Suprapubic skin (tissue), 4 donors: Measurements from ENCODE around the gene AHI1. TPM values are rescaled to one million over a fixed set of nuclear protein-coding genes. Genes with fewer than 3 reads are reported as not detected.

Source experiments
- DNase-seq, 2 donors: peaks; one replicate each; pipeline ENCODE4 v3.0.0-alpha.2; 2019; ENCODE audit warnings: low spot score in 2 of 2
- H3K27ac ChIP-seq: fragments of 200-600 bp; sonication (generic); one replicate; pipeline ENCODE4 v1.5.1; 2019
- H3K27me3 ChIP-seq: fragments of 200-600 bp; sonication (generic); one replicate; pipeline ENCODE4 v1.5.1; 2019
- H3K36me3 ChIP-seq: fragments of 200-600 bp; sonication (generic); one replicate; pipeline ENCODE4 v1.5.1; 2019
- H3K4me1 ChIP-seq: fragments of 200-600 bp; sonication (generic); one replicate; pipeline ENCODE4 v1.5.1; 2019
- H3K4me3 ChIP-seq: fragments of 200-600 bp; sonication (generic); one replicate; pipeline ENCODE4 v1.5.1; 2019; ENCODE audit warnings: mild to moderate bottlenecking
- H3K9me3 ChIP-seq: fragments of 200-600 bp; sonication (generic); one replicate; pipeline ENCODE4 v1.5.1; 2019
- CTCF ChIP-seq, 2 donors: fragments of 200-600 bp in 1 of 2; fragments of 450-650 bp in 1 of 2; sonication (generic) in 1 of 2; IDR thresholded peaks; one replicate each; pipeline ENCODE4 v1.5.1; 2016 to 2019; ENCODE audit warnings: antibody characterized with exemption in 2 of 2, mild to moderate bottlenecking in 1 of 2, moderate library complexity in 1 of 2
- EP300 ChIP-seq: sonication (generic); formaldehyde crosslinking; IDR thresholded peaks from one replicate; pipeline ENCODE4 v1.6.1; 2017; ENCODE audit warnings: antibody characterized with exemption
- POLR2A ChIP-seq, 2 donors: fragments of 450-650 bp; IDR thresholded peaks; one replicate each; pipeline ENCODE4 v1.6.1; 2017; ENCODE audit warnings: antibody characterized with exemption in 2 of 2, mild to moderate bottlenecking in 2 of 2, moderate library complexity in 2 of 2
- POLR2AphosphoS5 ChIP-seq, 3 donors: sonication (generic); formaldehyde crosslinking; IDR thresholded peaks; one replicate each; pipeline ENCODE4 v1.6.1; 2017; ENCODE audit warnings: antibody characterized with exemption in 3 of 3
- WGBS: methylation state at CpG from one replicate; pipeline ENCODE4 v1.1.5; 2018; 5-methylcytosine and 5-hydroxymethylcytosine counted together
- total RNA-seq, 4 donors: library from RNA; depleted of rRNA; stranded (reverse); fragments of >200 nt; gene quantifications; one replicate each; pipeline ENCODE4 v1.1.0, GENCODE V29; 2016

AHI1 gene
- total RNA-seq, 4 donors from 2014 or later = 12.1 to 53.6 (median 19.2) TPM

GRCh38 chr6:135426833-135427232, 70.7 kb downstream of the AHI1 start:
- no peak for DNase-seq
- Histone ChIP-seq H3K27me3 (no peaks in the 10 kb centered on the region), H3K36me3 (no peaks in the 10 kb centered on the region), H3K4me1 (no peaks in the 10 kb centered on the region), H3K27ac (no peak overlapping the region), H3K9me3 (no peaks in the 10 kb centered on the region), H3K4me3 (no peak overlapping the region)
- no peak for TF ChIP-seq POLR2A (IDR thresholded peaks at IDR 0.05)
- no peak for TF ChIP-seq EP300
- no peak for TF ChIP-seq CTCF (IDR thresholded peaks at IDR 0.05)
- TF ChIP-seq POLR2AphosphoS5 (IDR thresholded peaks at IDR 0.05) = no peak
- WGBS = 93% methylated on average over 1 of the region's 1 CpG

GRCh38 chr6:135424385-135424784, 73.2 kb downstream of the AHI1 start:
- no peak for DNase-seq
- no peak for TF ChIP-seq POLR2A (IDR thresholded peaks at IDR 0.05)
- TF ChIP-seq EP300 = no peak
- no peak for TF ChIP-seq POLR2AphosphoS5 (IDR thresholded peaks at IDR 0.05)
- H3K9me3 ChIP-seq = no peaks in the 10 kb centered on the region
- no peaks in the 10 kb centered on the region for H3K36me3 ChIP-seq
- no peak overlapping the region for H3K27ac ChIP-seq
- H3K27me3 ChIP-seq = no peaks in the 10 kb centered on the region
- no peaks in the 10 kb centered on the region for H3K4me1 ChIP-seq
- WGBS = 86% methylated on average over 1 of the region's 1 CpG
- no peak overlapping the region for H3K4me3 ChIP-seq

GRCh38 chr6:135423649-135424128, 73.9 kb downstream of the AHI1 start:
- TF ChIP-seq CTCF (IDR thresholded peaks at IDR 0.05) (peak; percentile 20 to 59), EP300 (no peak), POLR2AphosphoS5 (IDR thresholded peaks at IDR 0.05) (no peak), POLR2A (IDR thresholded peaks at IDR 0.05) (no peak)
- Histone ChIP-seq H3K36me3 (no peaks in the 10 kb centered on the region), H3K27ac (no peak overlapping the region), H3K9me3 (no peaks in the 10 kb centered on the region), H3K27me3 (no peaks in the 10 kb centered on the region), H3K4me1 (no peaks in the 10 kb centered on the region), H3K4me3 (no peak overlapping the region)
- WGBS = 21% methylated on average over 2 of the region's 2 CpGs
- DNase-seq = no peak

GRCh38 chr6:135419162-135419561, 78.4 kb downstream of the AHI1 start:
- WGBS = 74% methylated on average over 2 of the region's 2 CpGs
- no peaks in the 10 kb centered on the region for H3K4me1 ChIP-seq
- no peaks in the 10 kb centered on the region for H3K36me3 ChIP-seq
- H3K4me3 ChIP-seq = no peak overlapping the region
- H3K27me3 ChIP-seq = no peaks in the 10 kb centered on the region
- TF ChIP-seq POLR2AphosphoS5 (IDR thresholded peaks at IDR 0.05) (no peak), POLR2A (IDR thresholded peaks at IDR 0.05) (no peak), EP300 (no peak), CTCF (IDR thresholded peaks at IDR 0.05) (no peak)
- H3K9me3 ChIP-seq = no peaks in the 10 kb centered on the region
- no peak overlapping the region for H3K27ac ChIP-seq
- DNase-seq = no peak

GRCh38 chr6:135418040-135418760, 79.3 kb downstream of the AHI1 start:
- Histone ChIP-seq H3K27ac (no peak overlapping the region), H3K9me3 (no peaks in the 10 kb centered on the region), H3K4me1 (no peaks in the 10 kb centered on the region), H3K4me3 (no peak overlapping the region), H3K27me3 (no peaks in the 10 kb centered on the region), H3K36me3 (no peaks in the 10 kb centered on the region)
- DNase-seq = no peak
- 91% methylated on average over 3 of the region's 3 CpGs for WGBS
- TF ChIP-seq CTCF (IDR thresholded peaks at IDR 0.05) = no peak
- TF ChIP-seq POLR2A (IDR thresholded peaks at IDR 0.05) = no peak
- no peak for TF ChIP-seq POLR2AphosphoS5 (IDR thresholded peaks at IDR 0.05)
- no peak for TF ChIP-seq EP300
